Epithelial cell of esophagus (primary cell): ENCODE results near the gene VKORC1.

Source experiments
- DNase-seq: peaks from one replicate; pipeline ENCODE4 v3.0.0; 2010; ENCODE audit warnings: low read depth
- H3K4me3 ChIP-seq: 2 replicates; pipeline ENCODE4 v1.5.1; 2011; ENCODE audit warnings: mild to moderate bottlenecking, low read length, control low read depth
- CTCF ChIP-seq: IDR thresholded peaks from 2 replicates; pipeline ENCODE4 v1.5.1; 2011; ENCODE audit warnings: low read depth, mild to moderate bottlenecking, low read length, control low read depth, inconsistent platforms; ENCODE audit not compliant: insufficient read depth; ENCODE audit errors: missing control alignments

VKORC1 gene

GRCh38 chr16:31110106-31111034 lies 15.8 kb upstream of the VKORC1 start:
- no peak for TF ChIP-seq CTCF
- H3K4me3 ChIP-seq = no peak overlapping the region
- DNase-seq = no peak

GRCh38 chr16:31109622-31110021 lies 15.0 kb upstream of the VKORC1 start:
- no peak for DNase-seq
- no peak for TF ChIP-seq CTCF
- no peak overlapping the region for H3K4me3 ChIP-seq

GRCh38 chr16:31108794-31109558 lies 14.4 kb upstream of the VKORC1 start:
- DNase-seq = no peak
- TF ChIP-seq CTCF = no peak
- peak overlapping the region; percentile 73 for H3K4me3 ChIP-seq

- peak within 1 kb of the TSS; percentile 73 for H3K4me3 ChIP-seq
- TF ChIP-seq CTCF = no peak
These were observed 13.6 kb upstream of the VKORC1 start, which contains the start of gene BCKDK for GRCh38 chr16:31108035-31108793. Gene BCKDK, plus strand, starts transcription at chr16:31108386. Its CDS starts 838 bp downstream, at chr16:31109224.

GRCh38 chr16:31107465-31107867 lies 12.9 kb upstream of the VKORC1 start:
- no peak overlapping the region for H3K4me3 ChIP-seq
- no peak for TF ChIP-seq CTCF
- DNase-seq = no peak

More at GRCh38 chr16:31108035-31108793, 13.6 kb upstream of the VKORC1 start, which contains the start of gene BCKDK:
- peak; percentile 69 for DNase-seq

- no peak overlapping the region for H3K4me3 ChIP-seq
- DNase-seq = no peak
- TF ChIP-seq CTCF = no peak
These were observed 12.2 kb upstream of the VKORC1 start for GRCh38 chr16:31106509-31107464.
